Erythroblast (primary cell): ENCODE measurements around the gene PITPNC1.
"Not testable (repeated sequence)": the region's sequence is repeated elsewhere in the genome, so short reads cannot be mapped to it uniquely, and the experiment has no call there.

ENCODE experiments used
- DNase-seq, 2 experiments: peaks; one replicate each; lab custom pipeline; 2025; lab: John Stamatoyannopoulos, UW
- GATA1 ChIP-seq: IDR thresholded peaks from 2 replicates; pipeline ENCODE4 v1.6.1; 2011; ENCODE audit warnings: low read depth, mild to moderate bottlenecking, control low read depth, low read length, moderate library complexity
- POLR2A ChIP-seq: IDR thresholded peaks from 2 replicates; pipeline ENCODE4 v1.6.1; 2011; ENCODE audit warnings: mild to moderate bottlenecking, low read length

The PITPNC1 gene

DNA sequence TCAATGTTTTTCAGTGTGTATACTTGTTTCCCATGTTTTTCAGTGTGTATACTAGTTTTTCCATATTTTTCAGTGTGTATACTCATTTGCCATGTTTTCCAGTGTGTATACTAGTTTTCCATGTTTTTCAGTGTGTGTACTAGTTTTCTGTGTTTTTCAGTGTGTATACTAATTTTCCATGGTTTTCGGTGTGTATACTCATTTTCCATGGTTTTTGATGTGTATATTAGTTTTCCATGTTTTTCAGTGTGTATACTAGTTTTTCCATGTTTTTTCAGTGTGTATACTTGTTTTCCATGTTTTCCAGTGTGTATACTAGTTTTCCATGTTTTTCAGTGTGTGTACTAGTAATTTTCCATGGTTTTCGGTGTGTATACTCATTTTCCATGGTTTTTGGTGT, 188.0 kb downstream of the PITPNC1 start:
- DNase-seq: no peak
- TF ChIP-seq POLR2A (no peak), GATA1 (no peak)

DNA sequence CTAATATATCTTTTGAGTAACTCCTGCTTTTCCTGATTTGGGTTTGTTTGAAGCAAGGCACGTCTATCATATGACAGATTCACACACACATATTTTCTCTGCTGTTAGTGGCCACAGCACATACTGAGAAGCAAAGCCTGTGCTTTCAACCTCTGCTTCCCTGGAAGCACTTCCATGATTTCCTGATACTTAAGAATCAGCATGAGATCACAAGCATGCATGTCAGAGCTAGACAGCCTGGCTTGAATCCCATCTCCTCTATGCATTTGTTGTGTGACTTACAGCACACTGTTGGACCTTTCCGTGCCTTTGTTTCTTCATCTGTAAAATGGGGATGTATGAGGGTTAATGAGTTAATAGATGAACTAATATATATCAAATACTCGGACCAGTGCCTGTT, 189.6 kb downstream of the PITPNC1 start:
- no peak for TF ChIP-seq POLR2A
- TF ChIP-seq GATA1: no peak
- no peak for DNase-seq

DNA sequence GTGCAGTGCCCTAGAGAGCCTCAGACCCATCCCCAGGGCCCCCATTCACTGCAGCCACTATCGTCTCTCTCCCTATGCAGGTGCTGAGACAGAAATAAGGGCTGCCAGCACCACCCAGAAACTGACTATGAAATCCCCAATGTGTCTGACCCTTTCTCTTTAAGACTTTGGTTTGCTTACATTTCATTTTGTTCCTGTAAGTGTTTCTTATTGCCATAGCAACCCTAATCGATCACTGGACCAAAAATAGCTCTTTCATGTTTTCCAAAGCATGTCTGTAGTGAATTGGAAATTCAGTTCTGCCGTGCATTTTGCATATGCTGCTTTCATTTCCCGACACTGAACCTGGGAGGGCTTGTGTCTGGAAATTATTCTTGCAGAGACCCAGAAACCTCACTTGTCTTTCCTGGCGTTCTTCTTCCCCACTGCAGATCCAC, 192.0 kb downstream of the PITPNC1 start:
- TF ChIP-seq POLR2A (no peak), GATA1 (no peak)
- no peak for DNase-seq

DNA sequence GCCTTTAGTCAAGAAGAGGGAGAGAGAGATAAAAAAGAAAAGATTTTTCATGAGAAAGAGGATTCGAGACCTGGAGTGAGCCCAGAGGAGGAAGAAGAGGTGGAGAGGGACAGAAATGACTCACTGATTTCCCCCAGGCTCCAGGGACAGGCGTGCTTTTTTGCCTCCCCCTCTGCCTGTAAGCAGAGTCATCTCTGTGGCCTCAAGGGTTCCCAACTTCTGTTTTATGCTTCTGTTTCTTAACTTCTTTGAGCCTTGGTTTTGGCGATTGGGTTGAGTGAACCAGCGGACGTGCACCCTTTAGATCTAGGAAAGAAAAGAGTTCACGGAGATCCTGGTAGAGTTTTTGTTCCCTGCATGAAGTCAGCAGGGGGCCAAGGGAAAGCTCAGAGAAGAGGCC, 192.8 kb downstream of the PITPNC1 start:
- no peak for DNase-seq
- no peak for TF ChIP-seq POLR2A
- no peak for TF ChIP-seq GATA1

DNA sequence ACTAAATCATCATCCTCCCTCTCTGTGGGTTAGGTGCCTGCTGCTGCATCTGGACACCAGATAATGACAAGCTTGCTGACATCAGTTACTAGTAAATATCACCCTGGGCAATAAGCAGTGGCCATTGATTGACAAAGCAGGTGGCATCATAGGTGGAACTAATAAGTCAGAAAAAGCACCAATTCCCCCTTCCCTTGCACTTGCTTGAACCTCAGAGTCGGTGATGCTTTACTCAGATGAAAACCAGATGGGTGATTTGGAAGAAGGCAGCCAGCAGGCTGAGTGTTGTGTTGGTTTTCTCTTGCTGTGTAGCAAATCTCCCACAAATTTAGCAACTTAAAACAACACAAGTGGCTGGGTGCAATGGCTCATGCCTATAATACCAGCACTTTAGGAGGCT, 193.7 kb downstream of the PITPNC1 start:
- TF ChIP-seq GATA1 (no peak), POLR2A (no peak)
- DNase-seq: no peak

DNA sequence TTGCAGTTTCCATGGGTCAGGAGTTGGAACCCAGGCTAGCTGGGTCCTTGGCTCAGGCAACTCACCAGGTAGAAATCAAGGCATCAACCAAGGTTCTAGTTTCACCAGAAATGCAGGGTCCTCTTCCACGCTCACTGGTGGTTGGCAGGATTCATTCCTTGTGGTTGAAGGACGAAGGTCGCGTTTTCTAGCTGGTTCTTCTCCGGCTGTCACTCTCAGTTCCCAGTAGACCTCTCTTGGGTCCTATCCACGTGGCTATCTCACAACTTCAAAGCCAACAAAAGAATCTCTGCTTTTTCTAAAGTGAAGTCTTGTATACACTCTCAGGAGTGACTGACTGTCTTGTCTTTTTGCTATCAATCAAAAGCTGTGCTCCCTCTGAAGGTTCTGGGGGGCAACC, 194.4 kb downstream of the PITPNC1 start:
- DNase-seq: no peak
- TF ChIP-seq GATA1: no peak
- no peak for TF ChIP-seq POLR2A

DNA sequence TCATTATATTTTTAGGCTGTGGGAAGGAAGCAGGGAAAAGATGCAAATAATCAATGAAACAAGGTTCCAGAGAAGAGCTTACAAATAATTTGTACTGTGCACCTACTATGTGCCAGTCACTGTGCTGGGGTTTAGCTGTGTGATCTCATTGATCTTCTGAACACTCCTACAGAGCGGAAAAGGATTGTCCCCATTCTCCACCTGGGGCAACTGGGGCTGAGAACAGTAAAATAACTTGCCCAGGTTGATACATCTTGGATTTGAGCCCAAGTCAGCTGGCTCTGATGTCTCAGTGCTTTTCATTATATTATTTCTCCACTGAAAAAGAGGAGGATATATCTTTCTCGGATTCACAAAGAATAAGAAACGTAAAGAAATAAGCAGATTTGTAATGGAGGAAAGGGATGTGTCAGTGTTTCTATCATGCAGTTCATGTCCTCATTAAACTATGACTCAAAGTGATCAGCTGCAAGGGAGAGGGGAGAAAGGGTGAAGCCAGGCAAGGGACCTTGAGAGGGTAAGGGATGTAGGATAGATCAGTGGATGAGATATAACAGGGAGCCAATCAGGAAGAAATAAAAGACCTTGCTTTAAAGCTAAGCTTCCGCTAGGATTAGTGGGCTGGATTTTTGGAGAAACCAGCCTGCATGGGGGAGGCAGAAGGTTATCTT, 197.0 kb downstream of the PITPNC1 start:
- TF ChIP-seq POLR2A: no peak
- no peak for TF ChIP-seq GATA1
- no peak for DNase-seq

DNA sequence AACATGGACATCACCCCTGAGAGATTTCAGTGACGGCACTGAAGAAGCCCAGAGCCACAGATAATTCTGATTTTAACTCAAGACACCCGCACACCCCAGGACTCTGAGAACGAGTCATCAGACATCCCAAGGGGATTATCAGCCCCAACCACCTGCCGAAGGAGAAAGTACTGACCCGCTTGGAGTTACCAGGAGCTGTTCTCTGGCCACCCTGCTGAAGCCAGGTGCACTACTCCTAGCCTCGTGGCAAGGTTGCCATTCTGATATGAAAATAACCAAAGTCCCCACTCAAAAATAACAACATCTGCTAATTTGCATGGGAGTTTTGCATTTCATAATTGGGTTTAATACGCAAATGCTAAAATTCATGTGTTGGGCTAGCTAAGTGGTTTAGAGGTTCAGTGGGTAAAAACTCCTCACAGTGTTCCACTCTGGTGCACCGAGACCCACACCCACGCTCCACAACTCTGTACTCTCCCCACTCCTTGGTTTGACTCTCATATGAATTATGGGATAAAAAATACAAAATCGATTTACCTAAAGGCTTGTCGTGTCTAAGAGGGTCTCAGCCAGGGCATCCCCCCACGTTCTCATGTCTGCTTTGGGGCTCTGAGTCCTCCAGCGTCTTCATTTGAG, 197.7 kb downstream of the PITPNC1 start:
- TF ChIP-seq GATA1: no peak
- no peak for TF ChIP-seq POLR2A
- DNase-seq: no peak

DNA sequence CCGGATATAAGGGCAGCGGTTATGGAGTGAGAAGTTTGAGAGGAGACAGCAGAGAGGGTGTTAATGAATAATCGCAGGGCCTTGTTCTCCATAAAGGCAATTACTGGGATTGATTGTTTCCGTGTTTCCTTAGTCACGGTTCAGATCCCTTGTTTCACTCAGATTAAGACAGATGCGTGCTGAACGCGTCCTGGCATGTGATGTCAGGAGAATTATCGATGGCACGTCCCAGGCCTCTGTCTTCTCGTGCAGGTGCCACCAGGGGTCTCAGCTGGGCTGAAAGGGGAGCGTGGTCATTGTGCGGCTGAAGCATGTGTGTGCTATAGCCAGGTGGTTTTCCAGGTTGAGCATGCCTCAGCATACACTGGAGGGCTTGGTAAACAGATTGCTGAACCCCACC, 198.2 kb downstream of the PITPNC1 start:
- TF ChIP-seq POLR2A (no peak), GATA1 (no peak)
- DNase-seq: no peak

DNA sequence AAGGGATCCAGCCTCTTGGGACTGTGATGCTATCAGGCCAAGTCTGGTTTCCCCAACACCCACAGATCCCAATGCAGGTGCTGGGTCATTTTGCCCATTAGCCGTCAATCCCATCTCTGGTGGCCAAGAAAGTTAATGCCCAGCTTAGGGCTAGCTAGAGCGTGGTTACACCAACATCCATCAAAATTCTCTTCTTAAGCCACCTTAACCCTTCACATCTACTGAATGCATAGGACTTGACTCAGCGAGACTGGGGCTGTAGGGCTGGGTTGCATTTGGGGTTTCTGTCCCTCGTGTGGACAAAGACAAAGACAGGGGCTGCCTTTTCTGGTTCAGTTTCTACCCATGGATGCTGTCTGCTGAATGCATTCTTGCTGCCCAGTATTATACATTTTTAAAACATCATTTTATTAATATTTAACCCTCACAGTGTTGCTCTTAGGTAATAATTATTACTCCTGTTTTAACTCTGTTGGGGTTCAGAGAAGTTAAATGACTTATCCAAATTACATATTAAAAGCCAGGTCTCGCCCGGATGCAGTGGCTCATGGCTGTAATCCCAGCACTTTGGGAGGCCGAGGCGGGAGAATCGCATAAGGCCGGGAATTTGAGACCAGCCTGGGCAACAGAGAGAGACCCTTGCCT, 199.5 kb downstream of the PITPNC1 start:
- DNase-seq: no peak
- no peak for TF ChIP-seq POLR2A
- TF ChIP-seq GATA1: no peak

DNA sequence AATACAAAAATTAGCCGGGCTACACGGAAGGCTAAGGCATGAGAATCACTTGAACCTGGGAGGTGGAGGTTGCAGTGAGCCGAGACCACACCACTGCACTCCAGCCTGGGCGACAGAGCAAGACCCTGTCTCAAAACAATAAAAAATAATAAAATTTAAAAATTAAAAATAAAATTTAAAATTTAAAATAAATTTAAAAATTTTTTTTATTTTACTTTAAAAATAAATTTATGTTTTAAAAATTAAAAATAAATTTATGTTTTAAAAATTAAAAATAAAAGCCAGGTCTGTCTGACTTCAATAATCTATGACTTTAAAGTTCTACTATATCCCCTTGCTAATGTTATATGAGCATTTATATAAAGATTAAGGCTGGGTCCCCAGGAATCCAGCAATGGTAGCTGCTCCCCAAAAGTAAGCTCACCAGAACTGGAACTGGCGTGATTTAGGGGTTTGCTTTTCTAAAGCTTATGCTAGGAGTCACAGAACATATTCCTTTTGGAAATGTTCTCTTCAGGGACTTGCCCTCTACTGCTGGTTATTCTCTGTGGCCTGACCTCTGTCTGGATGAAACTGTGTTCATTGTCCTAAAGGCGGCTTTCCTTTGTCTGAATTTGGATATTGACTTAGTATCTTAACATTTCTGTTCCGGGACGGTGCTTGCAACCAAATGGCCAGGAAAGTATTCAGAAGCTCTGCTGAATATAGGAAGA, 200.5 kb downstream of the PITPNC1 start:
- TF ChIP-seq POLR2A: no peak
- no peak for TF ChIP-seq GATA1
- DNase-seq: no peak

DNA sequence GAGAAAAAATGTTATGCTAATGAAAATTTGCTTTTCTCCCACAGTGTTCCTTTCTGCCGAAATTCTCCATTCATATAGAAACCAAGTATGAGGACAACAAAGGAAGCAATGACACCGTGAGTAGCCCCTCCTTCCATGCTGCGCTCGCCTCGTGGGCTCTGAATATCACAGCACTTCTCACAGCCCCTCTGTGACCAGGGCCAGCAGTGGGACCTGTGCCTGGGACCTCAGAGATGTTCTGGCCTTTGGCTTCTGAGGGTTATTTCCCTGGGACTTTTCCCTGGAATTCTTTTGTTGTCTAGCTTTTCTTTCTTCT, 201.0 kb downstream of the PITPNC1 start:
- TF ChIP-seq POLR2A (no peak), GATA1 (no peak)
- no peak for DNase-seq

DNA sequence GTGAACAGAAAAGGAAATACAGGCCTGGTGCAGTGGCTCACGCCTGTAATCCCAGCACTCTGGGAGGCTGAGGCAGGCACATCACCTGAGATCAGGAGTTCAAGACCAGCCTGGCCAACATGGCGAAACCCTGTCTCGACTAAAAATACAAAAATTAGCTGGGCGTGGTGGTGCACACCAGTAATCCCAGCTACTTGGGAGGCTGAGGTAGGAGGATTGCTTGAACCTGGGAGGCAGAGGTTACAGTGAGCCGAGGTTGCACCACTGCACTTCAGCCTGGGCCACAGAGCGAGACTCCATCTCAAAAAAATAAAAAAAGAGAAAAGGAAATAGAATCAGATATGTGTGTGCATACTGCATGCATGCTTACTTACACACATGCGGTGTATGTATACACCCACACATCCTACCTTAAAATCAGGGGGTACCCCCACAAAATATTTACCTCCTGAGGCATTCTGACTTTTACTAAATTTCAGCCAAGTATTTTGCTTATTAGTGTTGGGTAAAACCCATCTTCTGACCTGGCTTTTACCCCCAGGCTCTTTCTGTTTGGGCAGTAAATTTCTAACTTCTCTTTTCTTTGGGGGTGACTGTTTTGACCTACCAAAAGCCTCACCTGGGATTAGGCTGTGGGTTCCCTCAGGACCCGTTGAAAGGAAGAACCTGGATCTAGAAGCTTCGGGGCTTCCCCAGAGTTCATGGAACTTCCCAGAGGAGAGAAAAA, 201.8 kb downstream of the PITPNC1 start:
- not testable (repeated sequence) for DNase-seq

DNA sequence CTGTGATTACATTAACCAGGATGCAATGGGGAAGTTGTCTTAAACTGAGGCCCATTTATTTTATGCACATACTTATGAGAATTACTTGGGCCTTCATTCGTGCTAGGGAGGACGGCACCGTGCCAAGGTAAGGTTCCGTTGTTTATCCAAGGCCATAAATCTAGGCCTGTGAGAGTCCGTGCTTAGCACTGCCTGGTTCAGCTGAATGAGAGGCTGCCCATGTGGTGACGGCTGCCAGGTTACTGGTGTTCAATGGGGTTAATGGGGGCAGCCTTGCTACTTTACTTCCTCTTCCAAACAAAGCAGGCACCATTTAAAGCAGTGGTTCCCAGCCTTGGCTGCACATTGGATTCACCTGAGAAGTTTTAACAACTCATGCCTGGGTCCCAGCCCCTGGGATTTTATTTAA, 205.6 kb downstream of the PITPNC1 start:
- DNase-seq: no peak
- TF ChIP-seq POLR2A (no peak), GATA1 (no peak)
